Adipocyte (in vitro differentiated cells): ENCODE data around the gene SLC9A5.

ENCODE experiments used
- DNase-seq: peaks from one replicate; pipeline ENCODE4 v3.0.0-alpha.2; 2015; ENCODE audit warnings: low read depth
- H3K27me3 ChIP-seq: replicated peaks from 2 replicates; pipeline ENCODE4 v1.7.0; 2013; ENCODE audit warnings: mild to moderate bottlenecking, low read length, moderate library complexity; ENCODE audit not compliant: control insufficient read depth, insufficient read depth
- H3K36me3 ChIP-seq: 2 replicates; pipeline ENCODE4 v1.7.0; 2013; ENCODE audit warnings: low read length, mild to moderate bottlenecking, moderate library complexity; ENCODE audit not compliant: control insufficient read depth, insufficient read depth, severe bottlenecking
- H3K4me1 ChIP-seq: 2 replicates; pipeline ENCODE4 v1.7.0; 2013; ENCODE audit warnings: mild to moderate bottlenecking, low read length, moderate library complexity; ENCODE audit not compliant: control insufficient read depth, insufficient read depth
- H3K4me3 ChIP-seq: 2 replicates; pipeline ENCODE4 v1.7.0; 2013; ENCODE audit warnings: mild to moderate bottlenecking, low read length, moderate library complexity
- H3K9ac ChIP-seq: 2 replicates; pipeline ENCODE4 v1.7.0; 2013; ENCODE audit warnings: mild to moderate bottlenecking, low read length, moderate library complexity
- H3K9me3 ChIP-seq: 2 replicates; pipeline ENCODE4 v1.7.0; 2013; ENCODE audit warnings: mild to moderate bottlenecking, low read length, moderate library complexity; ENCODE audit not compliant: control insufficient read depth

SLC9A5 gene

GRCh38 chr16:67265834-67266233 lies 17.1 kb downstream of the SLC9A5 start:
- no peak for DNase-seq
- Histone ChIP-seq H3K4me3 (no peak overlapping the region), H3K36me3 (no peaks in the 10 kb centered on the region), H3K27me3 (no peaks in the 10 kb centered on the region), H3K4me1 (peaks cover 34% of the 10 kb centered on the region), H3K9ac (no peak overlapping the region), H3K9me3 (no peaks in the 10 kb centered on the region)

GRCh38 chr16:67268136-67268579 lies 19.4 kb downstream of the SLC9A5 start:
- H3K9me3 ChIP-seq = no peaks in the 10 kb centered on the region
- no peak overlapping the region for H3K4me3 ChIP-seq
- H3K4me1 ChIP-seq = peaks cover 32% of the 10 kb centered on the region
- no peaks in the 10 kb centered on the region for H3K36me3 ChIP-seq
- peak; percentile 84 for DNase-seq
- peak overlapping the region; percentile 23 for H3K9ac ChIP-seq
- no peaks in the 10 kb centered on the region for H3K27me3 ChIP-seq

DNA sequence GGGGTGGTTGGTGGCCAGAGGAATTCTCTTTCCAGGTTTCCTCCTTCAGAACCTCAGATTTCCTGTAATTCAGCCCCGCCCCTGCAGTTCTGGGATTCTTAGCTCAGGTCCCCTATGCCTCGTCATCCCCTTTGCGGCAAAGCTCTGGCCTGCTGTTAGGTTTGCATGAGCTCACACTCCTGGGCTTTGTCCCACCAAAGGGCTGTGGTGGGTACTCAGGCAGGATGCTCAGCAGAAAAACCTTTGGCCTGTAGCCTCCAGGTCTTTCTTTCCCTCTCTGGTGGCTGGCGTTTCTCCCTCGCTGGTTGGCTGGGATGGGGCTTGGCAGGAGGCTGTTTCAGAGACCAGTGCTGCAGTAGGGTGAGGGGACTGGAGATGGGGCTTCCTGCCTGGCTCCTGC lies 21.0 kb downstream of the SLC9A5 start:
- peak overlapping the region; percentile 62 for H3K9ac ChIP-seq
- H3K27me3 ChIP-seq = no peaks in the 10 kb centered on the region
- no peaks in the 10 kb centered on the region for H3K36me3 ChIP-seq
- DNase-seq = no peak
- H3K9me3 ChIP-seq = no peaks in the 10 kb centered on the region
- peaks cover 27% of the 10 kb centered on the region for H3K4me1 ChIP-seq
- H3K4me3 ChIP-seq = no peak overlapping the region

DNA sequence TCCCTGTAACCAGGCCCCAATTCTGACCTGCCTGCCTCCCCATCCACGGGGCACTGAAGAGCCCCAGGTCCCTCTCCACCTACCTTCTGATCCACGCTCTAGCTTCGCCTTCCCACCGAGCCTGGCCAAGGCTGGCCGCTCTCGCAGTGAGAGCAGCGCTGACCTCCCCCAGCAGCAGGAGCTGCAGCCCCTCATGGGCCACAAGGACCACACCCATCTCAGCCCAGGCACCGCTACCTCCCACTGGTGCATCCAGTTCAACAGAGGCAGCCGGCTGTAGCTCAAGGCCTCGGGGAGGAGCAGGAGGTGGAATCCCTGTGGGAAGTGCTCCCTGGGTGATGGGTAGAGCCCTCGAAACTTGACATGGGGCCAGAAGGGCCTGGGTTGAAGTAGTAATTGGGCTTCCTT lies 22.2 kb downstream of the SLC9A5 start:
- Histone ChIP-seq H3K4me1 (peaks cover 23% of the 10 kb centered on the region), H3K9ac (no peak overlapping the region), H3K4me3 (no peak overlapping the region), H3K9me3 (no peaks in the 10 kb centered on the region), H3K27me3 (no peaks in the 10 kb centered on the region), H3K36me3 (peaks cover 4% of the 10 kb centered on the region)
- no peak for DNase-seq

GRCh38 chr16:67271446-67271845 lies 22.7 kb downstream of the SLC9A5 start:
- H3K27me3 ChIP-seq = no peaks in the 10 kb centered on the region
- peaks cover 26% of the 10 kb centered on the region for H3K4me1 ChIP-seq
- no peaks in the 10 kb centered on the region for H3K9me3 ChIP-seq
- no peak overlapping the region for H3K4me3 ChIP-seq
- no peak overlapping the region for H3K9ac ChIP-seq
- H3K36me3 ChIP-seq = peaks cover 9% of the 10 kb centered on the region
- DNase-seq = no peak

DNA sequence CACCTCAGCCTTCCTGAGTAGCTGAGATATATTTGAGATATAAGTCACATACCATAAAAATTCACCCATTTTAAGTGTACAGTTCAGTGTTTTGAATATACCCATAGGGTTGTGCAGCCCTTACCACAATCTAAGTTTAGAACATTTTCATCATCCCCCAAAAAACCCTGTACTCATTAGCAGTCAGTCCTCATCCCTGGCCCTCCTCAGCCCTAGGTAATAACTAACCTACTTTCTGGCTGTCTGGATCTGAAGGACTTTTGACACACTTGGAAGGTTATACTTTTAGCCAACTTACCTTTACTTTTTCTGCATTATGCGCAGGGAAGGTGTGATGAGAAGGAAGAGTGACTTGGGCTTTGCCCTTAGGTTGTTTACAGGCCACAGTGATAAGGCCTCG lies 26.5 kb downstream of the SLC9A5 start:
- Histone ChIP-seq H3K27me3 (no peaks in the 10 kb centered on the region), H3K4me3 (no peak overlapping the region), H3K9me3 (no peaks in the 10 kb centered on the region), H3K36me3 (peaks cover 9% of the 10 kb centered on the region), H3K9ac (no peak overlapping the region), H3K4me1 (peaks cover 33% of the 10 kb centered on the region)
- no peak for DNase-seq

DNA sequence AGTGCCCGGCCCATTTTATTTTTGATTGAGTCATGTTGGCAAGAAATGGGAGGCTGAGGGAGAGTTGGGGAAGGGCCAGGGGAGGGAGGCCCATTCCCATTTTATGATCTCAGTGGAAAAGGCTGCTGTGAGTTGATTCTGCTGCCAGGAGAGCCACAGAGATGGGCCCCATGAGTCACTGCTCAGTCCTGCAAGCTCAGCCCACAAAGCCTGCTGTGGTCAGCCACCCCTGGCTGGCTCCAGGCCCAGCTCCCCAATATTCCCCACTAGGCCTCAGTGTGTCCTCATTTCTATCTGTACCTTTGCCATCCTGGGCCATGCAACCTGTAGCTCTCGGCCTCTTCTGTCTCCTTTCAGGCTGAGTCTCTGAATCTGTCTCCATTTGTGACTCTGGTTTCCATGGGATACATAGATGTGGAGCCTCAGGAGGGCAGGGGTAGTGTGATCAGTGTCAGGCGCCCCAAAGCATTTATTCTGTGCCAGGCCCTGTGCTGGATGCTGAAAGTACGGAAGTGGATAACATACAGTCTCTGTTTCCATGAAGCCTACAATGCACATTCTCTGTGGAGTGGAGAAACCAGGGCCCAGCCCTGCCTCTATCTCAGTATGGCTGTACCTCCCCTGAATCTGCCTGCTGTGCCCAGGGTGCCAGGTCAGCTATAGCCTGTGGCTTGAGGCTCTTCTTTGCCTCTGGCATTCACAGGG lies 28.7 kb downstream of the SLC9A5 start:
- Histone ChIP-seq H3K36me3 (peaks cover 12% of the 10 kb centered on the region), H3K27me3 (no peaks in the 10 kb centered on the region), H3K9ac (peak overlapping the region; percentile 91), H3K4me1 (peaks cover 33% of the 10 kb centered on the region), H3K4me3 (peak overlapping the region; percentile 85), H3K9me3 (no peaks in the 10 kb centered on the region)
- peak; percentile 98 for DNase-seq

GRCh38 chr16:67277999-67278772 lies 29.4 kb downstream of the SLC9A5 start:
- H3K4me1 ChIP-seq = peaks cover 33% of the 10 kb centered on the region
- no peaks in the 10 kb centered on the region for H3K9me3 ChIP-seq
- H3K9ac ChIP-seq = peak overlapping the region; percentile 91
- H3K27me3 ChIP-seq = no peaks in the 10 kb centered on the region
- peaks cover 18% of the 10 kb centered on the region for H3K36me3 ChIP-seq
- peak; percentile 67 for DNase-seq
- H3K4me3 ChIP-seq = peak overlapping the region; percentile 85

GRCh38 chr16:67278773-67279295 lies 30.1 kb downstream of the SLC9A5 start:
- Histone ChIP-seq H3K36me3 (peaks cover 19% of the 10 kb centered on the region), H3K9ac (peak overlapping the region; percentile 91), H3K9me3 (no peaks in the 10 kb centered on the region), H3K4me3 (peak overlapping the region; percentile 85), H3K4me1 (peaks cover 33% of the 10 kb centered on the region), H3K27me3 (no peaks in the 10 kb centered on the region)
- DNase-seq = no peak

GRCh38 chr16:67279296-67280089 lies 30.7 kb downstream of the SLC9A5 start, which contains the start of gene PLEKHG4:
PLEKHG4 (plus strand) TSS chr16:67279532; CDS start chr16:67280045, 513 bp downstream.
- H3K9me3 ChIP-seq = no peaks in the 10 kb centered on the region
- H3K27me3 ChIP-seq = no peaks in the 10 kb centered on the region
- peak within 1 kb of the TSS; percentile 91 for H3K9ac ChIP-seq
- peak; percentile 77 for DNase-seq
- peaks cover 19% of the 10 kb centered on the region for H3K36me3 ChIP-seq
- peaks cover 33% of the 10 kb centered on the region for H3K4me1 ChIP-seq
- H3K4me3 ChIP-seq = peak within 1 kb of the TSS; percentile 85
